K562 (cell line): ENCODE measurements around the gene LDLRAD1. TPM values are rescaled to one million over a fixed set of nuclear protein-coding genes. Genes with fewer than 3 reads are reported as not detected.
A peak's percentile ranks its signal among the peaks of the same experiment; 100 is the strongest.

Experiments used
- DDX20 ChIP-seq: fragments of 450-650 bp; IDR thresholded peaks from 2 replicates; pipeline ENCODE4 v1.6.1; 2016; ENCODE audit warnings: missing genetic modification characterization, low read depth, mild to moderate bottlenecking, missing compliant biosample characterization, moderate library complexity
- FOXA1 ChIP-seq: fragments of 450-650 bp; IDR thresholded peaks from 2 replicates; pipeline ENCODE4 v1.6.1; 2016; ENCODE audit warnings: mild to moderate bottlenecking, borderline replicate concordance
- FOXJ2 ChIP-seq: fragments of 200-800 bp; sonication (Bioruptor generic); IDR thresholded peaks from 2 replicates; pipeline ENCODE4 v1.6.1; 2016; ENCODE audit warnings: missing genetic modification characterization, missing compliant biosample characterization
- FOXJ3 ChIP-seq: sonication (generic); formaldehyde crosslinking; IDR thresholded peaks from 2 replicates; pipeline ENCODE4 v1.4.0; 2020; ENCODE audit warnings: mild to moderate bottlenecking, missing genetic modification reagents
- GABPB1 ChIP-seq: sonication (generic); formaldehyde crosslinking; IDR thresholded peaks from 2 replicates; pipeline ENCODE4 v1.8.0; 2022; ENCODE audit warnings: mild to moderate bottlenecking, missing genetic modification reagents
- GTF2B ChIP-seq: IDR thresholded peaks from 2 replicates; pipeline ENCODE4 v1.6.1; 2011; ENCODE audit not compliant: insufficient read length; ENCODE audit errors: extremely low read depth
- HCFC1 ChIP-seq: IDR thresholded peaks from 2 replicates; pipeline ENCODE4 v1.6.1; 2012; ENCODE audit warnings: low read depth, low read length, improper control_type of control experiment
- JUNB ChIP-seq: fragments of 450-650 bp; formaldehyde crosslinking; conservative IDR thresholded peaks from 2 replicates; pipeline ENCODE4 v1.4.0; 2020; ENCODE audit warnings: mild to moderate bottlenecking
- MBD2 ChIP-seq: sonication (generic); IDR thresholded peaks from 2 replicates; pipeline ENCODE4 v1.6.1; 2016; ENCODE audit warnings: low read depth, borderline replicate concordance
- MECOM ChIP-seq: fragments of 250-450 bp; sonication (Bioruptor Pico); IDR thresholded peaks from 2 replicates; pipeline ENCODE4 v1.8.0; 2022; ENCODE audit warnings: inconsistent platforms
- MXI1 ChIP-seq: IDR thresholded peaks from 2 replicates; pipeline ENCODE4 v1.6.1; 2011; ENCODE audit warnings: low read depth, mild to moderate bottlenecking, improper control_type of control experiment, low read length
- MYNN ChIP-seq, 2 experiments: sonication (generic); formaldehyde crosslinking in 1 of 2; IDR thresholded peaks; 2 replicates each; pipeline versions ENCODE4 v1.5.0 to v1.6.1; 2016 to 2020; ENCODE audit warnings: antibody characterized with exemption in 1 of 2, missing genetic modification reagents in 1 of 2
- RFX7 ChIP-seq: fragments of 250-450 bp; sonication (Bioruptor Pico); IDR thresholded peaks from 2 replicates; pipeline ENCODE4 v1.5.1; 2021; ENCODE audit warnings: mild to moderate bottlenecking
- SIN3A ChIP-seq, 2 experiments: fragments of 150-350 bp in 1 of 2; IDR thresholded peaks; 2 replicates each; pipeline ENCODE4 v1.6.1; 2011 to 2016; ENCODE audit warnings: borderline replicate concordance in 2 of 2, low read depth in 2 of 2, low read length in 2 of 2, mild to moderate bottlenecking in 2 of 2, moderate library complexity in 2 of 2; ENCODE audit not compliant: control insufficient read depth in 1 of 2
- SUPT5H ChIP-seq: fragments of 450-650 bp; IDR thresholded peaks from 2 replicates; pipeline ENCODE4 v1.6.1; 2016
- TCFL5 ChIP-seq: fragments of 250-450 bp; sonication (Bioruptor Pico); conservative IDR thresholded peaks from 2 replicates; pipeline ENCODE4 v1.6.1; 2021; ENCODE audit warnings: mild to moderate bottlenecking, moderate library complexity, matching md5 sums
- TEAD4 ChIP-seq, 2 experiments: sonication (generic) in 1 of 2; formaldehyde crosslinking in 1 of 2; IDR thresholded peaks; 2 replicates each; pipeline versions ENCODE4 v1.6.1 to v1.8.0; 2012 to 2022; ENCODE audit warnings: borderline replicate concordance in 1 of 2, inconsistent platforms in 1 of 2, low read length in 1 of 2, mild to moderate bottlenecking in 1 of 2, missing genetic modification reagents in 1 of 2
- TFAM ChIP-seq: fragments of 250-450 bp; sonication (Bioruptor Pico); conservative IDR thresholded peaks from 2 replicates; pipeline ENCODE4 v1.5.0; 2021; ENCODE audit warnings: mild to moderate bottlenecking, moderate library complexity
- TSC22D4 ChIP-seq: fragments of 450-650 bp; IDR thresholded peaks from 2 replicates; pipeline ENCODE4 v1.6.1; 2016; ENCODE audit warnings: missing genetic modification characterization, missing biosample characterization, control low read depth
- ZBTB11 ChIP-seq, 3 experiments: fragments of 200-800 bp in 1 of 3; fragments of 250-450 bp in 1 of 3; fragments of 450-650 bp in 1 of 3; sonication (Bioruptor Pico) in 1 of 3; sonication (Bioruptor generic) in 1 of 3; formaldehyde crosslinking in 1 of 3; IDR thresholded peaks; 2 replicates each; pipeline versions ENCODE4 v1.6.1 to v1.8.0; 2016 to 2022; ENCODE audit warnings: mild to moderate bottlenecking in 2 of 3, missing genetic modification characterization in 2 of 3, missing compliant biosample characterization in 1 of 3, moderate library complexity in 1 of 3
- ZEB2 ChIP-seq: fragments of 450-650 bp; IDR thresholded peaks from 2 replicates; pipeline ENCODE4 v1.6.1; 2016
- ZNF165 ChIP-seq: fragments of 250-450 bp; sonication (Bioruptor Pico); IDR thresholded peaks from 2 replicates; pipeline ENCODE4 v1.4.0; 2020; ENCODE audit warnings: borderline replicate concordance
- ZNF57 ChIP-seq: fragments of 450-650 bp; formaldehyde crosslinking; IDR thresholded peaks from 2 replicates; pipeline ENCODE4 v1.4.0; 2020; ENCODE audit warnings: mild to moderate bottlenecking, moderate library complexity
- polyA plus RNA-seq, 8 experiments: library from polyadenylated mRNA; depleted of rRNA in 4 of 8; stranded (reverse) in 5 of 8; unstranded in 3 of 8; fragments of >200 nt; fragmentation: Nextera tagmentation in 2 of 8; fragmentation: Illumina TruSeq in 1 of 8; extraction: Ambion mirVana in 2 of 8; extraction: Trizol in 1 of 8; gene quantifications; 2 replicates each; pipeline versions ENCODE4 v1.2.1 to v1.2.3, GENCODE V29; 2011 to 2014; ENCODE audit warnings: inconsistent platforms in 1 of 8, missing spikeins in 1 of 8
- total RNA-seq, 7 experiments: library from RNA; depleted of rRNA in 6 of 7; stranded (reverse); fragments of >200 nt in 6 of 7; fragmentation: Illumina TruSeq in 2 of 7; extraction: Trizol in 2 of 7; gene quantifications; 2 replicates each; pipeline versions ENCODE4 v1.2.1 to v1.2.3, GENCODE V29; 2011 to 2021; ENCODE audit warnings: low replicate concordance in 1 of 7
- TF ChIP-seq, protein P1 (sequence below), 2 experiments: fragments of 450-650 bp in 1 of 2; sonication (generic) in 1 of 2; formaldehyde crosslinking; conservative IDR thresholded peaks; 2 replicates each; pipeline versions ENCODE4 v1.4.0 to v1.8.1; 2020 to 2022; ENCODE audit warnings: mild to moderate bottlenecking in 1 of 2, missing genetic modification reagents in 1 of 2

LDLRAD1 gene
- total and polyA plus RNA-seq, 9 of the 15 experiments (the other 6 are each of a cell fraction or from before 2014, with no cell fraction given) = not detected

GRCh38 chr1:54052934-54053744 is 35.2 kb upstream of the LDLRAD1 start, which contains the start of the genes TCEANC2 and TMEM59 (continued):
- TF ChIP-seq GTF2B = no peak
- peak in 1 of 3 experiments; percentile 95; a peak in 2 of 6 replicates for TF ChIP-seq ZBTB11 (CRISPR knock-in tag; IDR thresholded peaks at IDR 0.05)
- no peak for TF ChIP-seq TFAM (CRISPR knock-in tag)
- peak; percentile 94 for TF ChIP-seq MBD2
- no peak; the same call in 1 of the 2 replicates for TF ChIP-seq MXI1
- no peak for TF ChIP-seq MYNN (IDR thresholded peaks at IDR 0.05)
- no peak for TF ChIP-seq MYNN (CRISPR knock-in tag; IDR thresholded peaks at IDR 0.05)
- TF ChIP-seq MECOM (CRISPR knock-in tag) = no peak
- TF ChIP-seq HCFC1 = peak; percentile 100
- no peak for TF ChIP-seq ZEB2
- no peak for TF ChIP-seq TCFL5 (CRISPR knock-in tag)
- TF ChIP-seq JUNB (CRISPR knock-in tag) = no peak
- peak; percentile 74; the same call in 1 of the 2 replicates for TF ChIP-seq FOXJ2 (tag)
- TF ChIP-seq, protein P1, sequence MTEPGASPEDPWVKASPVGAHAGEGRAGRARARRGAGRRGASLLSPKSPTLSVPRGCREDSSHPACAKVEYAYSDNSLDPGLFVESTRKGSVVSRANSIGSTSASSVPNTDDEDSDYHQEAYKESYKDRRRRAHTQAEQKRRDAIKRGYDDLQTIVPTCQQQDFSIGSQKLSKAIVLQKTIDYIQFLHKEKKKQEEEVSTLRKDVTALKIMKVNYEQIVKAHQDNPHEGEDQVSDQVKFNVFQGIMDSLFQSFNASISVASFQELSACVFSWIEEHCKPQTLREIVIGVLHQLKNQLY (CRISPR knock-in tag; conservative IDR thresholded peaks at IDR 0.05) = no peak
- peak in 1 of 2 experiments; percentile 85; a peak in 2 of 4 replicates for TF ChIP-seq SIN3A (IDR thresholded peaks at IDR 0.05; ENCODE audit: borderline replicate concordance in 2 of 2, control insufficient read depth in 1 of 2, low read depth in 2 of 2, low read length in 2 of 2)
- TF ChIP-seq GABPB1 (CRISPR knock-in tag) = peak; percentile 98
- no peak for TF ChIP-seq RFX7 (CRISPR knock-in tag)
- peak; percentile 75 for TF ChIP-seq SUPT5H
- TF ChIP-seq DDX20 (tag) = no peak
- TF ChIP-seq TEAD4 (IDR thresholded peaks at IDR 0.05; ENCODE audit: low read length) = peak; percentile 57
- TF ChIP-seq TEAD4 (CRISPR knock-in tag; IDR thresholded peaks at IDR 0.05; ENCODE audit: borderline replicate concordance) = no peak
- no peak for TF ChIP-seq TSC22D4 (tag)
- no peak for TF ChIP-seq FOXA1
- TF ChIP-seq ZNF57 (CRISPR knock-in tag) = no peak
- no peak for TF ChIP-seq ZNF165
- TF ChIP-seq FOXJ3 (CRISPR knock-in tag) = no peak
